Measurements from ENCODE around the gene ATP5F1D. TPM values are rescaled to one million over a fixed set of nuclear protein-coding genes. Genes with fewer than 3 reads are reported as not detected.

Gene ATP5F1D
- total RNA-seq, 1 donor from 2014 or later, result 110 TPM

GRCh38 chr19:1278074-1278473 is 36.5 kb downstream of the ATP5F1D start:
- Mint-ChIP-seq H3K27ac (ENCODE audit: unreplicated experiment) (no peak overlapping the region), H3K9me3 (ENCODE audit: low read depth) (no peaks in the 10 kb centered on the region), H3K36me3 (ENCODE audit: low read depth) (peaks cover 9% of the 10 kb centered on the region), H3K4me1 (ENCODE audit: low read depth) (peaks cover 23% of the 10 kb centered on the region), H3K27me3 (ENCODE audit: low read depth) (no peaks in the 10 kb centered on the region), H3K4me3 (ENCODE audit: unreplicated experiment) (no peak overlapping the region)
- no peak for TF ChIP-seq CTCF (IDR thresholded peaks at IDR 0.05)
- no peak for DNase-seq (ENCODE audit: low spot score)

- TF ChIP-seq CTCF (IDR thresholded peaks at IDR 0.05), result no peak
- no peak overlapping the region for H3K4me3 Mint-ChIP-seq (ENCODE audit: unreplicated experiment)
- H3K27ac Mint-ChIP-seq (ENCODE audit: unreplicated experiment), result no peak overlapping the region
- H3K27me3 Mint-ChIP-seq (ENCODE audit: low read depth), result no peaks in the 10 kb centered on the region
- peaks cover 2% of the 10 kb centered on the region for H3K36me3 Mint-ChIP-seq (ENCODE audit: low read depth)
- DNase-seq (ENCODE audit: low spot score), result no peak
- peaks cover 15% of the 10 kb centered on the region for H3K4me1 Mint-ChIP-seq (ENCODE audit: low read depth)
- no peaks in the 10 kb centered on the region for H3K9me3 Mint-ChIP-seq (ENCODE audit: low read depth)
These were observed 37.4 kb downstream of the ATP5F1D start for GRCh38 chr19:1278713-1279660.

- H3K9me3 Mint-ChIP-seq (ENCODE audit: low read depth), result no peaks in the 10 kb centered on the region
- no peak overlapping the region for H3K4me3 Mint-ChIP-seq (ENCODE audit: unreplicated experiment)
- H3K4me1 Mint-ChIP-seq (ENCODE audit: low read depth), result peaks cover 9% of the 10 kb centered on the region
- TF ChIP-seq CTCF (IDR thresholded peaks at IDR 0.05), result peak; percentile 94
- H3K27me3 Mint-ChIP-seq (ENCODE audit: low read depth), result no peaks in the 10 kb centered on the region
- peaks cover 2% of the 10 kb centered on the region for H3K36me3 Mint-ChIP-seq (ENCODE audit: low read depth)
- DNase-seq (ENCODE audit: low spot score), result no peak
- H3K27ac Mint-ChIP-seq (ENCODE audit: unreplicated experiment), result peak overlapping the region; percentile 27
These were observed 38.3 kb downstream of the ATP5F1D start for GRCh38 chr19:1279782-1280341.

DNA sequence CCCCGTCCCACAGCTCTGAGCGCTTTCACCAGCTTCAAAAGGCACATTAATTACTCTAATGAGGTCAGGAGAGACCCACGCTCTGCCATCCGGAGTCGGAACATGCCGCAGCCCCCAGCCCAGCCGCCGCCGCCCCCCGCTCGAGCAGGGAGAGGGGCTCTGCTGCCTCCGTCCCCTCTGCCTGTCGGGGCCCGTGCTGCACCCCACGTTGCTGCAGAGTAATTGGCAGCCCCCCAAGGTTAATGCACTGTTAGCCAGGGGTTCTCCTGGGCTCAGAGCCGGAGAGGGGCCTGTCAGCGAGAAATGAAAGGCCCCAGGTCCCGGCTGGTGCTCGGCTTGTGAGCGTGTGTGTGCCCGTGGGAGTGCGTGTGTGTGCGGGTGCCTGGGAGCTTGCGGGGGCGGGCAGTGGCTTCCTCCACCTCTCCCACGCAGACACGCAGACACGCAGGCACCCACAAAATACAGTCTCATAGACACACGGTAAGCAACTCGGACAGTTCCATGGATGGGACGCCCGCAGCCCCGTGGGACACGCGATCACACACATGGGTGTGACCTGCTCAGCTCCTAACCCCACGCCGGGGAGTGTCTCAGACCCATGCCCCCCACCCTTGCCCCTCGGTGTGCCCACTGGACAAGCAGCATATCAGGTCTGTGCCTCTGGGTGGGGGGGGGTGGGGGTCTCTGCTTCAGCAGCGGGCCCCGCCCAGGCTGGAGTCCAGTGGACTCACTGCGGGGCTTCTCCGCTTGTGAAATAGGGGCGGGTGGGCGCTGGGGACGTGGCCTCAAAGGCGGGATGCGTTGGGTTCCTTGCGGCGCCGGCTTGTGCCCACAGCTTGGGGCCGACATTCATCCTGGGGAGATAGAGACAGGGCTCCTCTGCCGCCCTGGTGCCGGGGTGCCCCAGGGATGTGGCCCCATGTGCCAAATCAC is 39.4 kb downstream of the ATP5F1D start:
- H3K9me3 Mint-ChIP-seq (ENCODE audit: low read depth), result no peaks in the 10 kb centered on the region
- H3K36me3 Mint-ChIP-seq (ENCODE audit: low read depth), result peaks cover 2% of the 10 kb centered on the region
- no peaks in the 10 kb centered on the region for H3K27me3 Mint-ChIP-seq (ENCODE audit: low read depth)
- no peak for DNase-seq (ENCODE audit: low spot score)
- H3K27ac Mint-ChIP-seq (ENCODE audit: unreplicated experiment), result no peak overlapping the region
- no peak for TF ChIP-seq CTCF (IDR thresholded peaks at IDR 0.05)
- peaks cover 9% of the 10 kb centered on the region for H3K4me1 Mint-ChIP-seq (ENCODE audit: low read depth)
- H3K4me3 Mint-ChIP-seq (ENCODE audit: unreplicated experiment), result no peak overlapping the region
